Measurements from ENCODE around the gene SLC31A1.
A peak's percentile ranks its signal among the peaks of the same experiment; 100 is the strongest.
"Not testable (repeated sequence)": the region's sequence is repeated elsewhere in the genome, so short reads cannot be mapped to it uniquely, and the experiment has no call there.

Gene SLC31A1

DNA sequence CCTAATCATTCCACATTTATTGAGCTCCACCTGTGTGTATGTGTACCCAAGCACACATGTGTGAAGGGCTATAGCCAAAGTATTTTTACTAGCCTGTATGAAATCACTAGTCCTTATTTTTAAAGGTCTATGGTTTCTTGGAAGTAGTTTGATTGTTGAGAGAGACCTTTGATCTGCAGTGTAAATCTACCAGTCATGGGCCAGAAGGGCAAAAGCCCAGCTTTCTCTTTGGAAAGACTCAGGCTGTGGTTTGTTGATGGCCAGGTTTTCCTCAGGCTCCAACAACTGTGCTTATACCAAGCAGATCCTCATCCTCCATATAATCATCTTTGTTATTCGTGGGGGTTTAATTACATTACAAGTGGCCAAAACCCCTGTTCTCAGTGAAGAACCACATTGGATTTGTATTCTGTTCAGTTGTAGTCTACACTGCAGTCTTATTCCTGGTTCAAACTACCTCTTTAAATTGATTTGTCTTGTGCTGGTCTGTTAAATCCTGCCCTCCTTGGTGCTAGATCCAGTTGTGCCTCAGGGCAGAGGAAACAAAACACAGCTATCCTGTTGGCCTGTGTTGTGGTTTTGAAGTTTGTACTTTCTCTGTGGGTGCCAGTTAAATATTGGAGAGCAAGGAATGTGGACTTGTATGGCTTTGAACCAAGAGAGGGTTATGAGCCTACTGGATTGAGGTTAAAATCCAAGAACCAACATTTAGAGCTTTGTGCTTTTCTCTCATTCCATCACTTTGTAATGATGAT is 40.8 kb downstream of the SLC31A1 start:
- no peak for DNase-seq (ENCODE audit: low read depth, low spot score)

DNA sequence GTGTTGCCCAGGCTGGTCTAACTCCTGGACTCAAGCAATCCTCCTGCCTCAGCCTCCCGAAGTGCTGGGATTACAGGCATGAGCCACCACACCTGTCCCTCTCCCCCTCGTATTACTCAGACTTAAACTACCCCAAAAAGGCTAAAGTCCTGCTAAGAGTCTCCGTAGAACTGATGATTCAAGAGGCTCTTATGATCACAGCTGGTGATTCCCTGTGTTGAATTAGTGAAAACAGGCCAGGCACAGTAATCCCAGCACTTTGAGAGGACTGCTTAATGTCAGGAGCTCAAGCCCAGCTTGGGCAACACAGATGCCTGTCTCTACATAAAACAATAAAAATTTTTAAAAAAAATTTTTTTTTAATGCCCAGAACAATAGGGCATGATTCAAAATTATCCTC is 44.8 kb downstream of the SLC31A1 start:
- DNase-seq (ENCODE audit: low read depth, low spot score), result no peak

DNA sequence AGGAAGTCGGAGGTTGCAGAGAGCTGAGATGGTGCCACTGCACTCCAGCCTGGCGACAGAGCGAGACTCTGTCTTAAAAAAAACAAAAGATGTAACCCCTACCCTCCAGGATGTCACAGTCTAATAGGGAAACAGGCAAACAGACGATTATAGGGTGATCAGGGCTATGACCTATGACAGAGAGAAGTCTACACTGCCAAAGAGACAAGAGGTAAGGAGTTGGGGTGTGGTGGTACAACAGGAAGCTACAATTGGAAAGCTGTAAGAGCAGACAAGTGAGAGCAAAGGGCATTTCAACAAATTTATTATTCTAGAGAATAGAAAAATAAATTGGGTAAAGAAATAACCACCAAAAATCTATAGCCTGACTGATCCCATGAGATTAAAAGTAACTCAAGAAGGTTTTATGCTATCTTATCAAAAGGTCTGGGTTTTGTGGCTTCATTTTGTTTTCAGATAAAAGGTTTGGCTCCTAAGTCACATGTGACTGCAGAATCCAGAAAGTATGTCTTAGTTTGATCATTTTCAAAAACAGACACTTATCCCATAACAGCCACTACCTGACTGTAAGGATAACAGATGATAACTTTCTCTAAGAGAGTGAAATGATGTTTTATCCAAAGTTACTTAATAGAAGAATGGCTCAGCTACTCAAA is 46.7 kb downstream of the SLC31A1 start:
- DNase-seq (ENCODE audit: low read depth, low spot score), result no peak

DNA sequence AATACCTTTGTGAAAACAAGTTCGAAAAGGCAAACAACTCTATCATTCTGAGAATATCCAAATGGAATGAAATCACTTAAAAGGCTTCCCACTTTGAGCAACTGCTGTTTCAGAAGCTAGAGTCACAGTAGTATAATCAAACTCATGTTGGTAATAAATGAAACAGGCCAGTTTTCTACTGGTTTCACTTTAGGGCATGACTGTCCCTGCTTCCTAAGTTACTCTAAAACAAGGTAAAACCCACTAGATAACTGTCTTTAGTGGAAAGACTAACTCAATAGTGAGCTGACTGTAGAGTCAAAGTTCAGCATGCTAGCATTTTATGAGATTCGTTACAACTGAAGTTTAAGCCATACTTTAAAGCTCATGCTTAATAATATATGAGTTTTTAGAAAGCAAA is 48.0 kb downstream of the SLC31A1 start:
- no peak for DNase-seq (ENCODE audit: low read depth, low spot score)

DNA sequence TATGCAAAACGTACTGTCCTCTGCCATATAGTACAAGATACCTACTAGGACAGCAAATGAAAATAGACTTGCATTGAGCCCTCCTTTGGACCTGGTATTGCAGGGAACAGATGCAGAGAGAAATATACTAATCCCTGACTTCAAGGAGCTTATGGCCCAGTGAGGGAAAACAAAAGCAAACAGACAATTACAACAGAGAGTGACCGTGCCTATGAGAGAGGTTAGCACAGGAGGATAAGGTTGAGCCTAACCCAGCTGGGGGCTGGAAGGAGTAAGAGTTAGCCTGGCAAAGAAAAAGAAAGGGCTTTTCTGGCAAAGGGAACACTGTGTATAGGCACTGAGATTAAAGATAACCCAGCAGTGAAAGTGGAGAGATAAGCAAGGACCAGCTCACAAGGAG is 48.5 kb downstream of the SLC31A1 start:
- no peak for DNase-seq (ENCODE audit: low read depth, low spot score)

DNA sequence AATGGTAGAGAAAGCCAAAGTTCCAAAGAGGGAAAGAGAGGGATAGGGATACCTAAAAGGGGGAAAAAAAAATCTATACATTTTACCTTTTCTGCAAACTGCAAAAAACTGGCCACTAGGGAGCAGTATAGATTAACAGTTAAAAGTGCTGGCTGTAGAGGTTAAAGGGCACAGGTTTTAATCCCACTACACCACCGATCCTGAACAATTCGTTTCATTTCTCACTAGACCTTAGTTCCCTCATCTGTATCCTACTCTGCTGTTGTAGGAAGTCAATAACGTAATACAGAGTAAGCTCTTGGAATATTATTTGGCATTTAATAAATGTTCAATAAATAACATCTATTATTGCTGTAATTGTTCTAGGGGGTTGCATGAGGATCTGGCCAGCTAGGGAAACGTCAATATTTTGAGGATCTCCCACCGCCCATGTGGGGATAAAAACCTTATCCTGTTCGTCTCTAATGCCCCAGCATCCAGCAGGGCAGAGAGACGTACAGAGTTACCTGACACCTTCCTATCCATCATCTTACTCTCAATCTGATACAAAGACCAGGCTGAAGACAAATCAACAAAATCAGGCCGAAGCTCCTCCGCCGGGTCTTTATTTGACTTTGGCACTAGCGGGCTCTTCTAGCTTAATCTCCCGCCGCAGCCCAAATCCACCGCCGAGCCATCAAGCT is 53.3 kb downstream of the SLC31A1 start:
- peak; percentile 30 for DNase-seq (ENCODE audit: low read depth, low spot score)

DNA sequence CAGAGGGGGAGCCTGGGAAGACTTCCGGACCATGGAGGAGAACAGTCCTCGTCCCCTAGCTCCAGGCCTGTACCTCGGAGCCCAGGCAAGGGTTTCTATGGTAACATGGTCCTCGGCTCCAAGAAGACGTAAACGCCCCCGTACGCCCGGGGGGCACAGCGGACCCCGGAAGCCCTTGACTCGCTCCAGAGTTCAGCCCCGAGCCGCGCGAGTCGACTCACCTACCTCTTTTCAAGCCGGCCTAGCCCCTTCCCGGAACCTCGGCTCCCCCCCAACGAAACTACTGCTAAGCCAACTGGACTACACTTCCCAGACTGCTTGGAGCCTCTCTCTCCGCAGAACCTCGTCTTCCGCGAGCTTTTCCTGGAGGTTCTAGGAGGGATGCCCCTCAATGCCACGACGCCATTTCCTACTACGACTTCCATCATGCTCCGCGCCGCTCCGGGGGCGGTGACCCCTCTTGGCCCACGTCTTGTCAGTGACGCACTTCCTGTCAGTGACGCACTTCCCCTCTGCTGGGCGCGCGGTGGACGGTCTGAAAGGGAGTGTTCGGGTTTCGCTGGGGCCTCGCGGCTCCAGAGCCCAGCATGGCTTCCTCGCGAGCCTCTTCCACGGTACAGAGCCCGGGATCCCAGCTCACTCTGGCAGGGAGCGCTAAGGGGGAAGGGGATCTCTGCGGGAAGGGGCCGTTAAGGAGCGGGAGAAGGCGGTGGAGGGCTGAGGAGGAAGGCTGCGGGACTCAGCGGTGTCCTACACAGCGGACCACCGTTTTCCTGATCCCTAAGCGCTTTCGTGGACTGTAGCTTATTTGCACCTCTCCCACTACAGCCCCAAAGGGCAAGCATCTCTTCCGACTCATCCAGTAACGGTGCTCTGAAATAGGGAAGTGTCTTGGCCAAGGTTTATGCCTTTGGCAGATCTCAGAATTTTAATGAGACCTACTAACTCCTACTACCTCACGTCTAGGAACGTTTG is 54.1 kb downstream of the SLC31A1 start, which contains the start of the genes CDC26 and PRPF4:
Gene CDC26, minus strand, starts transcription at position 416 of the 975 bp plus-strand sequence. CDS start 3,065 bp downstream, outside the sequence.
Gene PRPF4, plus strand, starts transcription at position 502 of the 975 bp plus-strand sequence. Its CDS starts 86 bp downstream, at position 588.
- peak; percentile 93 for DNase-seq (ENCODE audit: low read depth, low spot score)

DNA sequence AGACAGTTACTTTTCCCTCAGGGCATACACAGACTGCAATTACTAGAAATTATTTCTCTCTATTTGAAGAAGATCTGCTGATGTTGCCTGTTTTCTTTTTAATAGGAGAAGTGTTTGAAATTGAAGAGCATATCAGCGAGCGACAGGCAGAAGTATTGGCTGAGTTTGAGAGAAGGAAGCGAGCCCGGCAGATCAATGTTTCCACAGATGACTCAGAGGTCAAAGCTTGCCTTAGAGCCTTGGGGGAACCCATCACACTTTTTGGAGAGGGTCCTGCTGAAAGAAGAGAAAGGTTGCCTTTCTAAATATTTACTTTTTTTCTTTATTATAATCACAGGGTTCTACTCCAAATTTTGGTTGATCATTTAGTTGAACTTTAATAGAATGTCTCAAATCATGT is 57.5 kb downstream of the SLC31A1 start:
- no peak for DNase-seq (ENCODE audit: low read depth, low spot score)

DNA sequence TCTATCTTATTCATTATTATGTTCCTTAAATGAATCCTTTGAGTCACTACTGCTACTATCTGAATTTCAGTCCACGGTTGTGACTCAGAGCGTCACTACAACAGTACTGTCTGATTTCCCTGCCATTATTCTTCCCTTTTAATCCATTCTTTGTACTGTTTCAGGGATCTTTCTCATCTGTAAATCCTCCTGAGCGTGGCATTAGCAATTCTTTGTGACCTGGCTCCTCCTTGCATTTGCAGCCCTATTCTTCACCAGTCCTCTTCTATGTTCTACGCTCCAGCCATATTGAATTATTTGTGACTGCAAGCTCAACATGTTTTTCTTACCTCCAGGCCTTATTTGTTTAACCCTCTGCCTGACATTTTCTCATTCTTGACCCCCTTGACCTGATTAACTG is 60.0 kb downstream of the SLC31A1 start:
- DNase-seq (ENCODE audit: low read depth, low spot score), result no peak

DNA sequence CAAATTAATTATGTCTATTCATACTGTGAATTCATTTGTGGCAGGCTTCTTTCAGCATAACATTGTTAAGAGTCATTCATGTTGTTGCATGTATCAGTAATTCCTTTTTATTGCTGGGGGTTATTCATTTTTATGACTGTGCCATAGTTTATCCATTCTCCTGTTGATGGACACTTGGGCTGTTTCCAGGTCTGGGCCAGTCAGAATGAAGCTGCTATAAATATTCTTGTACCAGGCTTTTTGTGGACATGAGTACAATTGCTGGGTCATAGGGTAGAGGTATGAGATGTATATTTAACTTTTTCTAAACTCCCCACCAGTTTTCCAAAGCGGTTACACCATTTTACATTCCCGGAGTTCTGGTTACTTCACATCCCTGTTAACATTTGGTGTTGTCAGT is 67.7 kb downstream of the SLC31A1 start:
- no peak for DNase-seq (ENCODE audit: low read depth, low spot score)

DNA sequence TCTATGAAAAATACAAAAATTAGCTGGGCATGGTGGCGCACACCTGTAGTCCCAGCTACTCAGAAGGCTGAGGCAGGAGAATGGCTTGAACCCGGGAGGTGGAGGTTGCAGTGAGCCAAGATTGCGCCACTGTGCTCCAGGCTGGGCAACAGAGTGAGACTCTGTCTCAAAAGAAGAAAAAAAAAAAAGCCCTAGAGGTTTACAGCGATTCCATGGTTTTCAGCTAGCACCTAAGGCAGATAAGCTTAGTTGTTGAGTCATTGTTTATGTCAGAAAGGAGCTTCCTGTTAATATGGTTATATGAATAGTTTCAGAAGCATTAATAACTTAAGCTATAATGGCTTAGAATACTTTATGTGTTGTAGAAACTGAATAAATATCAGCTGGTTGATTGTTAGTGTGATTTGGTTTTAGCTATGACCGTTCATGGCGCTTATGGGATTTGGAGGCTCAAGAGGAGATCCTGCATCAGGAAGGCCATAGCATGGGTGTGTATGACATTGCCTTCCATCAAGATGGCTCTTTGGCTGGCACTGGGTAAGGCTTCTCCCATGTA is 68.8 kb downstream of the SLC31A1 start:
- DNase-seq (ENCODE audit: low read depth, low spot score), result no peak

DNA sequence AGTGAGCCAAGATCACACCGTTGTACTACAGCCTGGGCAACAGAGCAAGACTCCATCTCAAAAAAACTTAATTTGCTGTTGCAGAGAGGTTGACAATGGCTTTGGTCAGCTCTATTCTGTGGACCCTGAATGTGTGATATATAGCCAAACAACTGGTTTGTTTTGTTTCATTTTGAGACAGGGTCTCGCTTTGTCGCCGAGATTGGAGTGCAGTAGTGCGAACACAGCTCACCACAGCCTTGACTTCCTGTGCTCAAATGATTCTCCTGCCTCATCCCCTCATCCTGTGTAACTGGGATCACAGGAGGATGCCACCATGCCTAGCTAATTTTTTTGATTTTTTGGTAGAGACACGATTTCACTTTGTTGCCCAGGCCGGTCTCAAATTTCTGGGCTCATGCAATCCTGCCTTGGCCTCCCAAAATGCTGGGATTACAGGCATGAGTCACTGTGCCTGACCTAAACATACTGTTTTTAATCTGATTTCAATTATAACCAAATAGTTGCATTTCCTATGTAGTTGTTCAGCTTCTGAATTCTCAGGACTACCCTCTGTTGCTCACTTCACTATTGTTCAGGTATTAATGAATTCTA is 72.0 kb downstream of the SLC31A1 start:
- DNase-seq (ENCODE audit: low read depth, low spot score), result no peak

DNA sequence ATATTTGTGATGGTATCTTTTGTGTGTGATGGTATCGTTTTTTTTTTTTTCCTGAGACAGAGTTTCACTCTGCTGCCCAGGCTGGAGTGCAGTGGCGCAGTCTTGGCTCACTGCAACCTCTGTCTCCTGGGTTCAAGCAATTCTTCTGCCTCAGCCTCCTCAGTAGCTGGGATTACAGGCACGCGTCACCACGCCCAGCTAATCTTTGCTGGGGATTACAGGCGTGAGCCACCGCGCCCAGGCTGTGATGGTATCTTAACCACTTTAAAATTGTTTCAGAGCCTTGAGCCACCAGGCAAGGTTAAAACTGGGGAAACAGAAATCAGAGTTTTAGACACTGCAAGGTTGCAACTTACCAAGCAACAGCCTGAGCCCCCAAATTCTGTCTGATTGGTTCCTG is 74.9 kb downstream of the SLC31A1 start:
- not testable (repeated sequence) for DNase-seq (ENCODE audit: low read depth, low spot score)

DNA sequence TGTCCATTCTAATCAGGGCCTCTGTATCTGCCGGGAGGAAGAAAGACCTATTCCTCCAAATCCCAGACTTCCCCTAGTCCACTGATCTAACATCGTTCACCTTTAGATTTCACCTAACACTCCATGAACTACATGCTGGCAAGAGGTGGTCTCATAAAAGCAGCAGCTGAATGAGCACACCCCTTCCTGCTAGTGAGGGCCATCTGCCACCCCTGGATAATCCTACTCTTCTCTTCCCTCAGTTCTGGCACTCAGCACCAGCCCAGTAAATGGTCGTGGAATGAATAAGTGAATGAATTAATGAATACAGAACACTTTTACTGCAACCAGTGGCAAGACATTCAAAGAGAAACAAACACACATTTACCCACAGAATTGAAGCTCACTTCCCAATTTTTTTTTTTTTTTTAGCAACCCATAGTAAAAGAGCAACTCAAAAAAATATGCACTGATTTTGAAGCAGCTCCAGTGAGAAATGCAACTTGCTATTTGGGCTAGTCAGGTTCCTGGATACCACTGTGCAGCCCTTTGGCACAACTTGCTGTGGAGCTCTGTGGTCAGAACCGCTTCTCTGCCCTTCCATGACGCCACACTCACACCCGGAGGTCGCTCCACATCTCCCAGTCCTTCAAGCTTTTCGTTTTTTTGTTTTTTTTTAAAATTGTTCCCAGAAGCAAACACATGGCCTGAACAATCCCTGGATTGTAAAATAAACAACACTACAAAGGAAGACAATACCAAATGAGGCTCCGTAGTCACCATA is 75.6 kb downstream of the SLC31A1 start:
- no peak for DNase-seq (ENCODE audit: low read depth, low spot score)

DNA sequence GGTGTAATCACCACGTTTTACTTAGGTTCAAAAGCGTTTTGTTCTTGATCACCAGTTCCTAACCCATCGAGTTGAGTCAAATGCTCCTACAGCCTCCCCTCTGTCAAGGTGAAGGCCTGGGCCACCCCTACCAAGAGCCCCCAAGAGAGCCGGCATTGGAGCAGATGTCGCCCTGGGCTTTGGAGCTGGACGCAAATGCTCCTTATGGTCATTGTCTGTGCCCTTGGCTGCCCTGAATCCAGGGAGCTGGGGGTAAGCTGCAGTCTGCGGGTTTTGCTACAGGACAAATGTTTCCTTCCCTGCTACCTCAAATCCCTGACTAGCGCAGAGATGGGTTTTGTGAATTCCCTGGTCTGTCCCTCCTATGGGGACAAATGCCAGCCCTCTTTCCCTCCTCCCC is 77.0 kb downstream of the SLC31A1 start:
- no peak for DNase-seq (ENCODE audit: low read depth, low spot score)

DNA sequence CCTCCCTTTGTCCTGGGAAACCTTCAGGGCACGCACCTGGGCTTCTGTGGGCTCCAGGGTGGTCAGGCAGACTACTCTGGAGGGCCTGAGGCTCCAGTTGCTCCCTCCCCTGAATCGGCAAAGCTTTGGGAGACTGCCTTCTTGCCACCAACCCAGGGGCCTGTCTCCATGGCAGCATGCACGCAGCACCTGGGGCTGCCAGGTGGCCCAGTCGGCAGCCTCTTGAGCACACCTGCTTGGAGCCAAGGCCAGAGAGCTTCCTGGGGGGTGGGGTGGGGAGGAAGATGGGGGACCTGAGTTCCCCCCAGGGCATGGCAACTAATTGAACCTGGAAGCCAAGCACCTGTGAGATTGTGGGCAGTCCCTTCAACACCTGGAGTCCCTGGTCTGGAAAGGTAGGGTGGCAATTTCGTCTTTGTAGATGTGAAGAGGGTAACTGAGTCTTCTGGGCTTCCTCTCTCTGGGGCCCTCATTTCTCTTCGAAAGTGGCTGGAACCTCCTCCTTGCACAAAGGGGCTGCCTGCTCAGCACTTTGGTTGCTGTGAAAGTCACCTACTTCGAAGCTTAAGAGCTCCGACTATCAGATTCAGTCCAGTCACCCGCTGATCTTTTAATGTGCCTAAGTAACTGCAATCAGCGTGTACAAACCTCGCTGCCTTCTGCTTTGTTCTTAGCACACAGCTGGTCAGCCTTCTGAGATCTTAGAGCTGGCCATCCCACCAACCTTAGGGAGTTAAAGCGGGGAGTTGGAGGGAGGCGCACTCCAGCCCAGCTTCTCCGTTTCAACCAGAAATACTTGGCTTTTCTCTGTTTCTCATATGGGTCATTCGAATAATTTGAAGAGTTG is 77.8 kb downstream of the SLC31A1 start:
- no peak for DNase-seq (ENCODE audit: low read depth, low spot score)

DNA sequence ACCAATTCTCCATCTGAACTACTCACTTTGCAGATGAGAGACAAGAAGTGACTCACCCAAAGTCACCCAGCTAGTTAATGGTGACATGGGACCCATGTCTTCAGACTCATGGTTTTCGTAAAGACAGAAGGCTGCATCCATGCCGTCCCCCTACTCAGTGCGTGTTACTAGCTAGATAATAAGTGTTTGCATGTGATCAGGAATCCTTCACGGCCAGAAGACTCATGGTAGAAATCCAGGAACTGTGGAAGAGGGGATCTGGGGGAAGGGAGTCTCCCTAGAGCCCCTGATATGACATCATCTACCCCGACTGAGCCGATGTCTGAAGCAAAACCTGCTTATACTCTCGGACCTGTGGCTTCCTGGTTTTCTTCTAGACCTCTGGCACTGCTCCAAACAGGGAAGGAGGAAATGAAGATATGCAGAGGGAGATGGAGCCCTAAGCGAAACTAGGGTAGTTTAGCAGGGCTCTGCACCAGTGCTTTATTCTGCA is 78.5 kb downstream of the SLC31A1 start:
- no peak for DNase-seq (ENCODE audit: low read depth, low spot score)

DNA sequence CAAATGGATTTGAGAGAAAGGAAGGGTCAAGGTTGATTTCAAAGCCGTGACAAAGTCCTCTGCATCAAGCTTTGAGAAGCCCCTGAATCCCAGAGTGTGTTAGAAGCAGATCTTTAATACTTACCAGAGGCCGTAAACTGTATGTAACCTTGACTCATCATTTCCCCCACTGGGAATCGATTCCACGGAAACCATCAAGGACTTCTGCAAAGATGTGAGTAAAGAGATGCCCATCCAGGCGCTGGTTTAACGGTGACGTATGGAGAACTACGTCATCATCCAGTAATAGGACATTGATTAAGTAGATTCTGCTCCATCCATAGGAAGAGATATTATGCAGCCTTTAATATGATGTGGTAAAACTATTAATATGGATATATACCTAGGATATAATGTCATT is 80.2 kb downstream of the SLC31A1 start:
- no peak for DNase-seq (ENCODE audit: low read depth, low spot score)
